WTC11 (cell line): ENCODE results near the gene DCAF11.

Experiments used
- ARID4B ChIP-seq: sonication (generic); formaldehyde crosslinking; IDR thresholded peaks from 2 replicates; pipeline ENCODE4 v1.8.0; 2023; ENCODE audit warnings: missing genetic modification reagents, mild to moderate bottlenecking, borderline replicate concordance
- CREB1 ChIP-seq: sonication (generic); formaldehyde crosslinking; IDR thresholded peaks from 2 replicates; pipeline ENCODE4 v1.8.0; 2023; ENCODE audit warnings: mild to moderate bottlenecking, missing genetic modification reagents
- FOXJ3 ChIP-seq: sonication (generic); formaldehyde crosslinking; IDR thresholded peaks from 2 replicates; pipeline ENCODE4 v1.9.0; 2021; ENCODE audit warnings: missing genetic modification reagents, mild to moderate bottlenecking, borderline replicate concordance
- FOXP4 ChIP-seq: sonication (generic); formaldehyde crosslinking; IDR thresholded peaks from 2 replicates; pipeline ENCODE4 v1.8.0; 2022; ENCODE audit warnings: mild to moderate bottlenecking, missing genetic modification reagents
- RORB ChIP-seq: fragments of 250-450 bp; sonication (Bioruptor Pico); IDR thresholded peaks from 2 replicates; pipeline ENCODE4 v1.9.0; 2021; ENCODE audit warnings: mild to moderate bottlenecking
- USF2 ChIP-seq: sonication (generic); formaldehyde crosslinking; IDR thresholded peaks from 2 replicates; pipeline ENCODE4 v1.8.1; 2023; ENCODE audit warnings: mild to moderate bottlenecking, missing genetic modification reagents, moderate library complexity
- ZNF263 ChIP-seq: sonication (generic); formaldehyde crosslinking; IDR thresholded peaks from 2 replicates; pipeline ENCODE4 v1.8.1; 2022; ENCODE audit warnings: low read depth, mild to moderate bottlenecking, moderate library complexity, missing genetic modification reagents
- TF ChIP-seq, protein P1 (sequence below): fragments of 200-600 bp; IDR thresholded peaks from 2 replicates; pipeline ENCODE4 v1.8.0; 2022; ENCODE audit warnings: antibody characterized with exemption
- TF ChIP-seq, protein P2 (sequence below): fragments of 250-450 bp; sonication (Bioruptor Pico); IDR thresholded peaks from 2 replicates; pipeline ENCODE4 v1.8.0; 2021; ENCODE audit warnings: mild to moderate bottlenecking
- TF ChIP-seq, protein P3 (sequence below): sonication (generic); formaldehyde crosslinking; IDR thresholded peaks from 2 replicates; pipeline ENCODE4 v1.8.0; 2022; ENCODE audit warnings: mild to moderate bottlenecking, missing genetic modification reagents
- TF ChIP-seq, protein P4 (sequence below): sonication (generic); formaldehyde crosslinking; IDR thresholded peaks from 2 replicates; pipeline ENCODE4 v1.8.1; 2022; ENCODE audit warnings: missing genetic modification reagents, borderline replicate concordance

GRCh38 chr14:24077086-24077485 is 37.5 kb upstream of the DCAF11 start:
- TF ChIP-seq FOXP4 (CRISPR knock-in tag) (no peak), ARID4B (CRISPR knock-in tag) (no peak), USF2 (CRISPR knock-in tag) (no peak), CREB1 (CRISPR knock-in tag) (no peak), RORB (CRISPR knock-in tag) (no peak), ZNF263 (CRISPR knock-in tag) (no peak), FOXJ3 (CRISPR knock-in tag) (no peak)
- TF ChIP-seq, protein P1, sequence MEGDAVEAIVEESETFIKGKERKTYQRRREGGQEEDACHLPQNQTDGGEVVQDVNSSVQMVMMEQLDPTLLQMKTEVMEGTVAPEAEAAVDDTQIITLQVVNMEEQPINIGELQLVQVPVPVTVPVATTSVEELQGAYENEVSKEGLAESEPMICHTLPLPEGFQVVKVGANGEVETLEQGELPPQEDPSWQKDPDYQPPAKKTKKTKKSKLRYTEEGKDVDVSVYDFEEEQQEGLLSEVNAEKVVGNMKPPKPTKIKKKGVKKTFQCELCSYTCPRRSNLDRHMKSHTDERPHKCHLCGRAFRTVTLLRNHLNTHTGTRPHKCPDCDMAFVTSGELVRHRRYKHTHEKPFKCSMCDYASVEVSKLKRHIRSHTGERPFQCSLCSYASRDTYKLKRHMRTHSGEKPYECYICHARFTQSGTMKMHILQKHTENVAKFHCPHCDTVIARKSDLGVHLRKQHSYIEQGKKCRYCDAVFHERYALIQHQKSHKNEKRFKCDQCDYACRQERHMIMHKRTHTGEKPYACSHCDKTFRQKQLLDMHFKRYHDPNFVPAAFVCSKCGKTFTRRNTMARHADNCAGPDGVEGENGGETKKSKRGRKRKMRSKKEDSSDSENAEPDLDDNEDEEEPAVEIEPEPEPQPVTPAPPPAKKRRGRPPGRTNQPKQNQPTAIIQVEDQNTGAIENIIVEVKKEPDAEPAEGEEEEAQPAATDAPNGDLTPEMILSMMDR, result no peak
- TF ChIP-seq, protein P2, sequence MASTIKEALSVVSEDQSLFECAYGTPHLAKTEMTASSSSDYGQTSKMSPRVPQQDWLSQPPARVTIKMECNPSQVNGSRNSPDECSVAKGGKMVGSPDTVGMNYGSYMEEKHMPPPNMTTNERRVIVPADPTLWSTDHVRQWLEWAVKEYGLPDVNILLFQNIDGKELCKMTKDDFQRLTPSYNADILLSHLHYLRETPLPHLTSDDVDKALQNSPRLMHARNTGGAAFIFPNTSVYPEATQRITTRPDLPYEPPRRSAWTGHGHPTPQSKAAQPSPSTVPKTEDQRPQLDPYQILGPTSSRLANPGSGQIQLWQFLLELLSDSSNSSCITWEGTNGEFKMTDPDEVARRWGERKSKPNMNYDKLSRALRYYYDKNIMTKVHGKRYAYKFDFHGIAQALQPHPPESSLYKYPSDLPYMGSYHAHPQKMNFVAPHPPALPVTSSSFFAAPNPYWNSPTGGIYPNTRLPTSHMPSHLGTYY (CRISPR knock-in tag), result no peak
- TF ChIP-seq, protein P3, sequence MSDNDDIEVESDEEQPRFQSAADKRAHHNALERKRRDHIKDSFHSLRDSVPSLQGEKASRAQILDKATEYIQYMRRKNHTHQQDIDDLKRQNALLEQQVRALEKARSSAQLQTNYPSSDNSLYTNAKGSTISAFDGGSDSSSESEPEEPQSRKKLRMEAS (CRISPR knock-in tag), result no peak
- TF ChIP-seq, protein P4, sequence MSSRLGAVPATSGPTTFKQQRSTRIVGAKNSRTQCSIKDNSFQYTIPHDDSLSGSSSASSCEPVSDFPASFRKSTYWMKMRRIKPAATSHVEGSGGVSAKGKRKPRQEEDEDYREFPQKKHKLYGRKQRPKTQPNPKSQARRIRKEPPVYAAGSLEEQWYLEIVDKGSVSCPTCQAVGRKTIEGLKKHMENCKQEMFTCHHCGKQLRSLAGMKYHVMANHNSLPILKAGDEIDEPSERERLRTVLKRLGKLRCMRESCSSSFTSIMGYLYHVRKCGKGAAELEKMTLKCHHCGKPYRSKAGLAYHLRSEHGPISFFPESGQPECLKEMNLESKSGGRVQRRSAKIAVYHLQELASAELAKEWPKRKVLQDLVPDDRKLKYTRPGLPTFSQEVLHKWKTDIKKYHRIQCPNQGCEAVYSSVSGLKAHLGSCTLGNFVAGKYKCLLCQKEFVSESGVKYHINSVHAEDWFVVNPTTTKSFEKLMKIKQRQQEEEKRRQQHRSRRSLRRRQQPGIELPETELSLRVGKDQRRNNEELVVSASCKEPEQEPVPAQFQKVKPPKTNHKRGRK (CRISPR knock-in tag), result no peak
